Activated T-cell treated with anti-CD3 and anti-CD28 coated beads for 24 hours (primary cell): Measurements from ENCODE around the gene SLC66A2.

Source experiments
- DNase-seq: peaks from one replicate; pipeline ENCODE4 v3.0.0-alpha.2; 2020; ENCODE audit warnings: low read depth

The SLC66A2 gene

DNA sequence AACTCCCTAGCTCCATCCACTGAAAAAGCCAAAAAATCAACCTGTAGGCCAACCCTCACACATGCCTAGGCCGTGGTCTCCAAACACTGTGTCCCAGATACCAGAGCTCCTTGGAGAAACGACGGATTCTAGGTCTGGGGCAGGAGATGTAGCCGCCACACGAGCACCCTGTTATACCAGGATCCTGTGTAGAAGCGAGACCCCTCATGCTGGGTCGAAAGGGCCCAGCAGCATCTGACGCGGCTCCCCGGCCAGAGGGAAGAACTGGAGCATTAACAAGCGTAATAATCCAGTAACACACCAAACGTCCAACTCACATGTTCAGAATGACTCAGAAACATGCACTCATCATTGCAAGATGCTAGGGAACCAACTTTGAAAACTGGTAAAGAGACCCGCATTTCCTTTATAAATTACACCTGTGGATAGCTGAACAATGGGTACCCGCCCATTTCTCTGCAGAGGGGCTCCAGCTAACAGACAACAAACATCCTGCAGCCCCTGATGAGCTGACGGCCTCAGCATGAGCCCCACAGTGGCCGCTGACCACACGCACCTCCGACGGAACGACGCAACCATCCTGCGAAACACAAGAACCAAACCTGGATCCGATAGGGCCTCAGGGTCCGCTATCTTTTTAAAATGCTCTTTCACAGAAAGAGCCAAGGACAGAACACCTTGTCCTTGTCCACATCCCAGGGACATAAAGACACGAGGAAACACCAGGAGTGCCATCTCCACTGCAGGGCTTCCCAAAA is 14.2 kb downstream of the SLC66A2 start:
- no peak for DNase-seq

DNA sequence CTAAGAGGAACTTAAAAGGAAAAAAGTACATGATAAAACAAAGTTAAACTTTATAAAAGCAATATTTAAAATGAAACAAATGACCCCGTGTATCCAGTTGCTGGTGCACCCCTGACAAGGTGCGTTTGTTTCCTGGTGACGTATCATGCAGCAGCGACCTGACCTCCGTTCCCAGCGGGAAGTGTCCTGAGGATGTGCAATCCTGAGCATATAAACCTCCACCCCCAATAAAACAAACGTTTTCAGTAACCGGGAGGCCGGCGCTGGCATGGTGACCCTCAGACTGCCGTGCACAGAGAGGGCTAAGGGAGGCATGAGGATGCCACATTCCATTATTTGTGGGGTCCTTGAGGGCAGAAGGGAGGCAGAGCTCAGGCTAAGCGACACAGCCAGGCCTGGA is 14.8 kb downstream of the SLC66A2 start:
- no peak for DNase-seq

DNA sequence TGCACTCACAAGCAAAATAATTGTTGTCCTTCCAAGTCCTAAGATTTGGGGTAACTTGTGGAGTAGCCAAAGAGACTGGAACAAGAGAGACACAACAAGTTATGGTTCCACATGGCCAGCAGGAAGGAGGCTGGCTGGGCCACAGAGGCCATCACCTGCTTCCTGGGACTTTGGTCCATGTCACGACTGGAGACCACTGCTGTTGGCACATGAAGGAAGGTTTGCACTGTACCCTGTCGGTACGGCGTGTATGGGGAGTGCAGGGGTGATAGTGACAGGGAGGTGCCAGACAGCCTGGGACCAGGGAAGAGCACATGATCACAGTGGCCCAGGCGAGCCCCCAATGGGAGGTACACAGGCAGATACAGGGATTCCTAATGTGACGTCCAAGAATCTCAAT is 15.5 kb downstream of the SLC66A2 start:
- no peak for DNase-seq

DNA sequence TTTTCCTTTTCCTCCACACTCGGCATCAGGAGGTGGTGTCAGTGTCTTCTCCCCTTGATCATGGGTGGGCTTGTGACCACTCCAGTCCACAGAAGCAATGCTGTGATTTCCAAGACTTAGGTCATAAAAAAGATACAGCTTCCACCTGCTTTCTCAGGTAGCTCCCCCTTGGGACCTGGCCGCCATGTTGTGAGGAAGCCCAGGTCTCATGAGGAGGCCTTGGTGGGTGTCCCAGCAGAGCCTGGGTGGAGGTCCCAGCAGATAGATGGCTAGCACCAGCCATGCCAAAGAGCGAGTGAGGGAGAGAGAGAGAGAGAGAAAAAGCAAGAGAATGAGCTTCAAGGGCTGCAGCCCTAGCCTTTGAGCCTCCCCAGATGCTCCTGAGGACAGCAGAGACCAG is 16.0 kb downstream of the SLC66A2 start:
- DNase-seq: no peak

DNA sequence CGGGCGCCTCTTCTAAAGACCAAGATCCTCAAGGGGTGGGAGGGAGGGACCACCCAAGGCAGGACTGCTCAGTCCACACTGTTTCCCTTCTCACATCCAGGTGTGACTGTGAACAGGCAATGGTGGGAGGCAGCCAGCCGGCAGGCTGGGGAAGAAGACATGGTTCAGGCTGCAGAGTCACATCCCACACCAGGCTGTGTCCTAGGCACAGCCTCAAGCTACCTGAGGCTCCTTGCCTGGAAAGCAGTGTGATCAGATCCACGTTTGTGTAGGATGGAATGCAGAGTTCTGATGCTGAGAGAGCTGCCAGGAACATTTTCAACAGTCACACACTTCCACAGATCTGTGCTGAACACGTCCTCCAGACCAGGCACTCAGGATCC is 16.4 kb downstream of the SLC66A2 start:
- no peak for DNase-seq

DNA sequence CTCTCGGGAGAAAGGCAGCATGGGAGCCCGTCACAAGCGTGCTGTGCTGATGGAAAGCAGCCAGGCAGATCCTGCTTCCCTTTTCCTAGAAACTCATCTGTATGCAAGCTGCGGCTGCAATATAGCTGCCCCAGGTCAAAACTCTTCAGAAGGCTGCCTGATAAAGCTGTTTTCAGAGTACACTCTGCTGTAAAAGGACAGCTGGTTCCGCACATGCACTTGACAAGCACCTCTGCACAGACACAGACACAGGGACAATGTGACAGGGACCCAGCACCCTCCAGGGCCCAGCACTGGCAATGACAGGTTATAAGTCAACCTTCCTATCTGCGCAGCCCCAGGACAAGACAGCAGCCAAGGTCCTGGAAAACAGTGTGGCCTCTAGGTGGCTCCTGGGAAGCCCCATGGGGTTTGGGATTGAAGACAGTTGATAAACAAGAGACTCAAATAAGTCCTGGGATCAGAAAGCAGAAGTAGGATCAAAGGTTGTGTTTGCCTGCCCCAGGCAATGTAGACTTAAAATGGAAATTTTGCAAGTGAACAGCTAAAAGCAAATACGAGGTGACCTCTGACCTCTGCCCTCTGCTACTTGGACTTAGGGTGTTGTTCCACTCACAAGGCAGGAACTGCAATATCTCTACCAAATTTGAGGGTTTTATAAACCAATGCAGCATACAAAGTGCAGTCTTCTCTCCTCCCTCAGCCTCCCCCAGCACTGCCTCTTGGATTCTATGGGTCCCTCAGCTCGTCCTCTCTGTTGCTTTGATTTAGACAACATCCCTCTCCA is 16.9 kb downstream of the SLC66A2 start:
- no peak for DNase-seq

DNA sequence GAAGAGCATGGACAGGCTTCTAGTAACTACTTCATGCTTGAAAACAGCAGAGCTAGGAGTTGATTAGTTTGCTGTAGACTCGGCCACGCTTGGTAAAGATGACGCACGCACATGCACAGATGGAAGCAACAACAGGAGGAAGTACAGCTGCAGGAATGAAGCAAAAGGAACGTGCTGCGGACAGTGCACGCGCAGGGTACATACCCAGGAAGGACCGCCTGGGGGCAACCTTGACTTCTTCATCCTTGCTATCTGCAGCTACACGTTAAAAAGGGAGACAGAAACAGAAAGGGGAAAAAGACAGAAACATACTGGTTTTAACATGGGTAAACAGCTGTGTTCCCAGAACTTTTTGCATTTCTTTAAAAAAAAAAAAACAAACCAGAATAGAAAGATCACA is 17.7 kb downstream of the SLC66A2 start:
- no peak for DNase-seq

DNA sequence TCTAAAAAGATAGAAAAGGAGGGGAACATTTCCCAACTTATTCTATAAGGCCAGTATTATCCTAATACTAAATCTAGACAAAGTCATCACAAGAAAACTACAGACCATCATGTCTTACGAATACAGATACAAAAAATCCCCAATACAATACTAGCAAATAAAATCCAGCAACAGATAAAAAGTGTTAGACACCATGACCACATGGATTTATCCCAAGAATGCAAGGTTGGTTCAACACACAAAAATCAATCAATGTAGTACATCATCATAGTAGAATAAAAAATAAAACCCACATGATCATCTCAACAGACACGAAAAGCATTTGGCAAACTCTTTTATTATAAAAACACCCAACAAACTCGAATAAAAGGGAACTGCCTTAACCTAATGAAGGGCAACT is 18.5 kb downstream of the SLC66A2 start:
- DNase-seq: no peak

DNA sequence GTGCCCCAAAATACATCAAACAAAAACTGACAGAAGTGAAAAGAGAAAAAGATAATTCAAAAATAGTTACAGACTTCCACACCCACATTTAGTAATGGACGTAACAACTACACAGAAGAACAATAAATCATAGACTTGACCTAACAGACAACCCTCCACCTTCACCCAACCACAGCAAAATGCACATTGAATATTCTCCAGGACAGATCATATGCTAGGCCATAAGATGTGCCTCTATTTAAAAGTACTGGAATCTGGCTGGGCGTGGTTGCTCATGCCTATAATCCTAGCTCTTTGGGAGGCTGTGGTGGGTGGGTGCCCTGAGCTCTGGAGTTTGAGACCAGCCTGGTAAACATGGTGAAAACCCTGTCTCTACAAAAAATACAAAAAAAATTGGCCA is 20.0 kb downstream of the SLC66A2 start:
- no peak for DNase-seq

DNA sequence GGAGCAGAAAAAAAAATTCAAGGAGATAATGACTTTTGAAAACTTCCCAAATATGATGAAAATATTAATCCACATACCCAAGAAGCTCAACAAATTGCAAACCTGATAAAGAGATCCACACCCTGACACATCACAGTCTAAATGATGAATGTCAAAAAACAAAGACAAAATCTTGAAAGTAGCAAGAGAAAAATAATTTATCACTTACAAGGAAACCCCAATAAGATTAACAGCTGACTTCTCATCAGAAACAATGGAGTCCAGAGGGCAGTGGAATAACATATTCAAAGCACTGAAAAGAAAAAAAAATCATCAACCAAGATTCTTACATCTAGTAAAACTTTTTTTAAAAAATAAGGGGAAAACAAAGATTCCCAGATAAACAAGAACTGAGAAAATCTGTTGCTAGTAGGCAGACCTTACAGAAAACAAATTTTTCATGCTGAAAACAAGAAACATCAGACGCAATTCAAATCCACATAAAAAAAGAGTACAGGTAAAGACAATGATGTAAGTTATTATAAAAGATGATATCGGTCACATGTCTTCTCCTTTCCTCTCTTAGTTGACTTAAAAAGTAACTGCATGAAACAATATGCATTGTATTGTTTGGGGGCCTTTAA is 21.3 kb downstream of the SLC66A2 start:
- no peak for DNase-seq

DNA sequence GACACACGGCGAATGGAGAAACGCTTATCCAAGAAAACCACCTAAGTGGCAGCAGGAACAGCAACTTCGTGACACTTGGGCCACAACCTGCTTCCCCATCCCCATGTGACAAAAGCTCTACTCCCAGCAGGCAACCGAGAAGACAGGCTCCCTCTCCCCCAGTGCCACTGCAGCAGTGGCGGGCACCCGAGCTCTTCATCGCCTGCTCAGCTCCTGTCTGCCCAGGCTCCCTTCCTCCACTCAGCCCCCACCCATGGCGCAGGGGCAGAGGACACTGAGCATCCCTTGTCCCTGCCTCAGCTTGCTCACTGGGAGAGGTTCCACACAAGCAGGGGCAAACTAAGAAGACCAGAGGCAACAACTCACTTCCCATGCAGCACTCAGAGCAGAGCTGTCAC is 22.9 kb downstream of the SLC66A2 start:
- DNase-seq: no peak

DNA sequence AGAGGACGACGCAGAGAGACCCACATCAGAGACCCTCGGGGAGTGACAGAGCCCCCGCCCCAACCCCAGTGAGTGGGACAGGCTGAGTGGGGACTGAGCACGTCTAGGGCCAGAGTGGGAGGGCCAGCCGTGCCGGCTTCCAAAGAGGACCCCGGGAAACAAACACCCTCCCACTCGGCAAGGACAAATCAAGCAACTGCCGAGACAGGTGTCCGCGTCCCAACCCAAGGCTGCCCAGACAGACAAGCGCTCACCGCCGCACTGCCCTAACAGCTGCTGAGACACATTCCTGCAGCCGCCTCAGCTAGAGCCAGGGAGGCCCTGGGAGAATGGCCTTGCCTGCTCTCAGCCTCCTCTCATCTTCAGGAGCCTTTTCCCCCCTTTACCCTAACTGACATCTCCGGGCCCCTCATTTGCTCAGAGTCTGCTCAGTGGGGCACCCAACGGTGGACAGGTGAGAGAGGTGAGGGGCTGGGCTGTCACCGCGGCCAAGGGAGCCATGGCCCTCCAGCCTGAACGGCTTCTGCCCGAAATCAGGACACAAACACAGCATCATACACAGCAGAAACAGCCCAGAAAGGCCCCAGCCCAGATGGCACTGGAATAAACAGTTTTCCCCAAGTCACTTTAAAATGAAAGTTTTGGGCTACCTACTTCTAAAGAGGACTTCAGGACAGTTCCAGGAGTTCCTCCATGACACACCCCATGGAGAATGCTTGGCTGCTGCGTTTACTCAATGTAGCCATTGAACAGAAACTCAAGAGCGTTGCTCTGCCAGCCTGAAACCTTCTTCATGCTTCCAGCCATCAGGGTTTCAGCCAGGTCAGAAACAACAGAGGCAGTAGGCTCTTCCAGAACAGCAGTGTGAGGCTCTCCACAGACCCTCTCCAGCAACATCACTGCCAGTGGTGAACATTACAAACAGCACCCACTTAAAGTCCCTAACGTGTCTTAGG is 23.6 kb downstream of the SLC66A2 start:
- DNase-seq: no peak

DNA sequence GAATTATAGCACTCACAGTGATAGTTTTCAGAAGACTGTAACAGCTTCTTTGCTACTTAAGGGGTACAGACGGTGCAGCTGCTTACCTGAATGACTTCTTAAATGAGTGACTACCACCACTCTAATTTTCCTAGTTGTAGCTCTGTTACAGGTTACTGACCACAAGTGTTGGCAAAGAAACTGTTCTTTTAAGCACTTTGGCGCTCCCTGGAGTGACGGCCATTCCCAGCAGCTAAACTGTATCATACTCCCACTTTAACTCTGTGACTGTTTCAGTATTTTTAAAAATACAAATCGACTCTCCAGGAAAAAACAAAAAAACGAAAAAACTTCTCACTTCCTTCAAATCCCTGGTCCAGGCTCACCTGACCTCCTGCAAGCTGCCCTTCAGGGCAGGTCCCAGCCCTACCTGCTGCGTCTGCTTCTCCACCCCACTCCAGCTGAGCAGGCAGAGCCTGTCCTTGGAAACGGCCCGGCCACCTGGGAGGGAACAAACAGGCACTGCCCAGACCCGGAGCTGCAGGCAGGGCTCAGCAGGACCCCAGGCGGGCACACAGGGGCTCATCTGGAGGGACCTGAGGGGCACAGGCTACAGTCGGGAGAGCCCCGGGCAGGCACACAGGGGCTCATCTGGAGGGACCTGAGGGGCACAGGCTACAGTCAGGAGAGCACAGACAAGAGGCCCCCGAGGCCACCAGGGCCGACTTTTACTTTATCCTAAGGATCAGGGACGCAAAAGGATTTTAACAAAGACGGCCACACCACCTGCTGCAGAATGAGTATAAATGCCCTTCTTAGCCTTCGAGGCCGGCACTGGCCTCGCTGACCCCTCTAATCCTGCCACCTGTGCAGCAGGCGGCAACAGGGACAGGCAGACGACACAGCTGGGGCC is 24.5 kb downstream of the SLC66A2 start:
- DNase-seq: no peak

DNA sequence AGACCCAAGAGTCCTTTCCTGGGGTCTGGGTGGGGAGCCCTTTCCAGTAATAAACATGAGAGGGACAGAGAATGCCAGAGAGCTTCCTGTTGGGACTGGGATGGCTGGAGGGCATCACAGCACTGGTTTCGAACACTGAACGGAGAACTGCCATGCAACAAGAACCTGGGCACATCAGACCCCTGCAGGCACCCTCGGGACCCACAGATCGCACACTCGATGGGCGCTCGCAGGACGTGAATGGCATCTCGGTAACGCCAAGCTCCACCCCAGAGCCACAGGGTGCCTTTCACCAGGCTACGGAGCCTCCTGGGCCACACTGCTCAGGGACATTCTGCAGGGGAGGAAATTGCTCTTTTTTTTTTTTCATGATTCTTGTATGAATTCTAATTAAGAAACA is 25.1 kb downstream of the SLC66A2 start:
- DNase-seq: no peak

DNA sequence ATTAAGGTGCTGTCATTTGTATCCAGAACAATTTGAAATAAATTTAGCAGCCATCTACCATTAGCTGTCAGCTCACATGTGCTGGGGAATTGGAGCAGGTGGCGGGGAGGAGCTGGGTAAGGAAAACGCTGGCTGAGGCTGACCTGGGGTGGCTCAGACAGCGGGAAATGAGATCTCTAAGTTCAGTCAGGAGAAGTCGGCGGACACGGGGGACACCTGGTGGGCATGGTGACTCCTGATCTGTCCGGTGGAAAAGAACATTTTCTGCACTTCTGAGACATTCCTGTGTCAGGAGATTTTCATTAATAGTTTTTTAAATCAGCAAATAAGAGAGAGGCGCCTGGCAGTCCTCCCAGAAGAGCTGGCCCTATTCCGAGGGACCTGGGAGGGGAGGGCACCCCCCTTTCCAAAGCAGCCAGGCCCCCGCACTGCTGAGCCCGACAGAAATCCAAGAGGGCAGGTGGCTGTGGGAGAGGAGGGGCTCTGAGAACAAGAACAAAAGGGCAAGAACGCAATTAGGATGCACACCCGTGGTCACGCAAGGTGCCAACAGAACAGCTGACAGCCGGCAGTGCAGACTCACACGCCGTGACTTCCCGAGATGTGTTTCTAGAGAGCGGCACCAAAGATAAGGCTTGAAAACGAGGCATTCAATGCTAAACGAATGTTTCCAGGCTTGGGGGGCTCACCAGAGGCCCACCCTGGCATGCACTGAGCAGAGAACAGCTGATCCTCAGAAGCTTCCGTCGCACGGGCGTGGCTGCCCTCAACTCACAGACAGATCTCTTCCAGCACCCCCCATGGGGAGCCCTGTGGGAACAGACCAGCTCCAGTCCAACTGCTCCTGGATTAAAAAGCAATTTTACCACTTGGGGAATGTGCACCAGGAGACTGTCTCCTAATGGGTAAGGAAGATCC is 26.4 kb downstream of the SLC66A2 start:
- DNase-seq: no peak

DNA sequence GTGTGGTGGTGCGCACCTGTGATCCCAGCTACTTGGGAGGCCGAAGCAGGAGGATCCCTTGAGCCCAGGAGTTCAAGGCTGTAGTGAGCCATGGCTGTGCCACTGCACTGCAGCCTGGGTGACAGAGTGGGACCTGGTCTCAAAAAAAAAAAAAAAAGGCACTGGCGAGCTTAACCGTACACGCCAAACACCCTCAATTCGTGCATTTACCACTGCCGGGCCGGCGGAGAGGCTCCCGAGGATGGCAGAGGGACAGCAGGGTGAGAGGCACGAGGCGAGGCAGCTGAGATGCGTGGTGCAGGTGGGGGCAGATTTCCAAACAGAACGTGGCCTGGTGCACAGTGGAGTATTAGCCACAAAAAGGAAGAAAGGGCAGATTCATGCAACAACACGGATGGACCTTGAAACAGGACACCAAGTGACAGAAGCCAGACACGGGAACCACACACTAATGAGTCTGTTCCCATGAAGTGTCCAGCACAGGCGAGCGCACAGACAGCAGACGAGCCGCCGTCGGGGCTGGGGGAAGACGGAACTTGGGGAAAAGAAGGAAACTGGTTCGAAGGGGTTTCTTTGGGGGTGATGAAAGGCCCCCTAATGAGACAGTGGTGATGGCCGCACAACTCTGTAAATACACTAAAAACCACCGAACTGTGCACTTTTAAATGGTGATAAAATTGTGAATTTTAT is 27.4 kb downstream of the SLC66A2 start:
- no peak for DNase-seq

DNA sequence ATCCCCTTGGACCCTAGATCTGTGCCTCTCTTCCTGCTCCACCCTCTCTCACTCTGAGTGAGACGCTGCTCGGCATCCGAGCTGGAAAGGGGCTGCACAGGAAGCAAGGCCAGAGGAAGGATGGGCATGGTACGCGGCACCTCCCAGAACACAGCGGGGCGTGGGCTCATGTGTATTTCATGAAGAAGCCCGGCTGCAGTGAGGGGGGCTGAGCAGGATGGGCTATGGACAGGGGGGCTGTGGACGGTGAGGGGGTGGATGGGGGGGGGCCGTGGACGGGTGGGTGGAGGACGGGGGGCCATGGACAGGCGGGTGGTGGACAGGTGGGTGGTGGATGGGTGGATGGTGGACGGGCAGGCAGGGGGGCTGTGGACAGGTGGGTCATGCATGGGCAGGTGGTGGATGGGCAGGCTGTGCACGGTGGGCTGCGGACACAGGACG is 28.5 kb downstream of the SLC66A2 start:
- no peak for DNase-seq

DNA sequence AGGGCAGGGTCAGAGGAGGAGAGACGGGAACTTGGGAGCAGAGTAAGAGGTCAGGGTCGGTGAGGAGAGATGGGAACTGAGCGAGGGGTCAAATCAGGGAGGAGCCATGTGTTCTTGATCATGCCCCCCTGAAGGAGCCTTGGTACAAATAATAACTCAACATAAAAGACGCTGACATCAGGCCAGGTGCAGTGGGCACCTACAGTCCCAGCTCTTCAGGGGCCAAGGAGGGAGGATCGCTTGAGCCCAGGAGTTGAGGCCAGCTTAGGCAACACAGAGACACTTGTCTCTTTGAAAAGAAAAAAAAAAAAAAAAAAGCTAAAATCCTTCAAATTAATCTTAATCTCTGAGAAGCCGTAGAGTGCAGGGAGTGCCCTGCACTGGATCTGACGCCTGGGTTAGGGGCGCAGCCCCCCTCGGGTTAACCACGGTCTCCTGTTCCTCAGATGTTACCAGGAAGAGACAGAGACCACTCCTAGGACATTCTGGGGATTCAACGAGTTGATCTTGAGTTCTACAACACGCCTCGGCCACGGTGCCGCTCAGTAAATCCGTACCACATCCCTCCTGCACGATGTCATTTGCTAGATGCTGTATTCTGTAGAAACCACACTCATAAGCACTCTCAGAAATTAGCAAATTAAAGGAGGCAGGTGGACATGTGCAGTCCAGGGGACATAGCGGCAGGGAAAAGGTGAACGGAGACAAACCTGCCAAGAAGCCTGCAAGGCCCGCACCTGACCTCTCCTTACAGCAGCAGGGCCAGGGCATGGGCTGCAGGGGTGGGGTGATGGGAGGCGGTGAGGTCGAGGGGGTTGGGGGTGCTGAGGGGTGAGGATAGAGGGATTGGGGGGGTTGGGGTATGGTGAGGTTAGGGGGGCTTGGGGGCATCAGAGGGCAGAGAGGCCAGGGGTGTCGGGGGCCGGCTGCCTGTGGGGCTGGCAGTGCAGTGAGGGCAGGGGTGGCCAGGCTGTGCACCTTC is 29.2 kb downstream of the SLC66A2 start:
- DNase-seq: no peak
